HG03565 (cell line): ENCODE results near the gene GBGT1.
A peak's percentile ranks its signal among the peaks of the same experiment; 100 is the strongest.

Experiments
- ATAC-seq: cut with Tn5 transposase; IDR thresholded peaks from one replicate; pipeline ENCODE4 v1.9.1; 2021; ENCODE audit warnings: mild to moderate bottlenecking, moderate library complexity; ENCODE audit not compliant: unreplicated experiment

The GBGT1 gene

GRCh38 chr9:133117271-133118178 is 46.2 kb downstream of the GBGT1 start:
- ATAC-seq = no peak

- ATAC-seq = no peak
These were observed 47.1 kb downstream of the GBGT1 start for GRCh38 chr9:133116346-133117231.

DNA sequence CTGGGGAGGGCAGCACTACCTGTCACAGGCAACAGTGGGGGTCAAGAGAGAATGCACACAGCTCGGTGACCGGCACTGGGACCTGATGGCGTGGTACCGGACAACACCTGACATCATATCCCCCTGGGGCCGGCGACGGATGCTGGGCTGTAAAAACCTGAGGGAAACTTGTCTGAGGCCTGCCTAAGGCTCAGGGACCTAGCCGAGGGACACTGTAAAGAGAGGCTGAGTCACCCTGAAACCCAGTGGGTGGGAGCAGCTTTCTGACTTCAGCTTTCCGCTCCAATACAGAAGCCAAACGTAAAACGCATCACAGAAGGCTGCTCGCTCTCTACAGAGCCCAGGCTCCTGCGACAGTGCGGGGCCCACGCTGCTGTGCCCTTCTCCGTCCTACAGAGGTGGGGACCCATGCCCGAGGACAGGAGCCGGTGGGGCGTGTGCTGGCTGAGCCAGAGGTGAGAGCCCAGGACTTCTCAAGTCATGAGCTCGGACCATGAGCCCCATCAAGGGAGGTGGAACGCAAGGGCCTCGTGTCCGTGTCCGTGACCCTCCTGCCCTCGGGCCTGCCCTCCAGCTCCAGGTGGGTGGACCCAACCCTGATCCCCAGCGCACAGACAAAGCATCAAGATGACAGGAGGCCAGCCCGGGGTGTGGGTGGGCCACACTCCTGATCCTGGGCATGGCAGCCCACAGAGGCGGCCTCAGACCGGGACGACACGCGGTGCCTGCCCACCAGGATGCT is 47.9 kb downstream of the GBGT1 start:
- ATAC-seq = peak; percentile 64

DNA sequence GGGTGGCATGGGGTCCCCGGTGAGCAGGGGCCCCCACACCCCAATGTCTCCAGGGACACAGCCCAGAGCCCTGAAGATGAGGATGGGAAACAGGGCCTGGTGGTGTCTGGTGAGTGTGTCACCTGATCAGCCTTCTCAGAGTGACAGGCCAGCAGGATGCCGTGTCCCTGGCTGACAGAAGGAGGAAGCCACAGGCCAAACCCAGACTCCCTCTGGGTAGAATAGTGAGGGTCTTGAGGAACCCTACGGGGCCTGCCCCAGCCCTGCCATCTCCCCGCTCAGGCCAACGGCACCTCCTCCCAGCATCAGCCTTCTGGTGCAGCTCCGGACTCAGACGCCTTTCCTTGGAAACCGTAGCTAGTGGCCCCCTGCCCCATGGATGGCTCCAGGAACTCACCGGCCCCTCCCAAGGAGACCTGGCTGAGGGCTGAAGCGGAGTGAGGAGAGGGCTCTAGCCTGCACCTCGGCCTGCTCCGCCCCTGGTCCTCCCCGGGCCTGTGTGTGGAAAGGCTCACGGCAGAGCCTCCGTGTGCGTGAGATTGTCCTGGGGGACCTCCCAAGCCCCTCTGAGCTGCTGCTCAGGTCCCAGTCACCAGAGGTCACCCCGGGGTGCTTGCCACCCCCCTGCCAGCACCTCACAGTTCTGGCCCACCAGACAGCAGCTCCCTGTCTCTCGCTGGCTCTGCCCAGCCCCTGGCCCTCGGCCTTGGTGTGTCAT is 48.7 kb downstream of the GBGT1 start:
- ATAC-seq = no peak

DNA sequence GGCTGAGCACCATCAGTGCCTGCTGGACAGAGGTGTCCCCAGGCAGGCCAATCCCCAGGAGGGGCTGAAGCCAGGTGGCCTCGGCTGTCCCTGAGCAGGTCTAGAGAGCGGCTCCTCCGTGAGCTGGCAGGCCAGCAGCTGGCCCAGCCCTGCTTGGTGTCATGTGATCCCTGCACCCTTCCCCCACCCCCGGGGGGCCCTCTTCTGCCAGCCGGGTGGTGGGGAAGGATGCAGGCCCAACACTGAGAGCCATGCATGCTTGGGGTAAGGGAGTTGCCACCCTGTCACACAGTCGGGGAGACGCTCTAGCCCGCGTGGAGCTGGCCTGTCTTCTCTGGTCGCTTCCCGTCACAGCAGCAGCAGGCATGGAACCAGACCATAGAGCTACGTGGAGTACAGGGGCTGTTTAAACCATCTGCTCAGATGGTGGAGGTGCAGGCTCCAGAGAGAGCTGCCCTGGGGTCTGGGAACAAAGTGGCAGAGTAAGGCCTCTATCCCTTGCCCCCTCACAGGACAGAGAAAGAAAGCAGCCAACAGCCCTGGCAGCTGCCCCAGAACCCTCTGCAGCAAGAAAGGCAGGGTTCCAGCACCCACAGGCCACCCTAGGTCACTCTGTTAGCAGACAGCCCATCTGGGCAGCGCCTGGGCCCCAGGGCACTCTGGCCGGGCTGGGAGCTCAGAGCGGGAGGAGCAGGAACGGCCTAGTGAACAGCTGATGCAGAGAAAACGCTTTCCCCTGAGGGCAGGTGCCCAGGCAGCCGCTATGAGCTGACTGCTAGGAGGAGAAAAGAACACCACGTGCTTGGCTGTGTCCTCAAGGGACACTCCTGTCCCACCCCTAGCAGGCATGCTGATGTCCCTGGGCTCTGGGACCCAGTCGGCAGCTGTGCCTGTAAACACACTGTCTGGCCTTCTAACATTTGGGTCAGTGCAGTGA is 49.5 kb downstream of the GBGT1 start:
- no peak for ATAC-seq

- ATAC-seq = no peak
These were observed 50.4 kb downstream of the GBGT1 start for GRCh38 chr9:133113163-133113948.

DNA sequence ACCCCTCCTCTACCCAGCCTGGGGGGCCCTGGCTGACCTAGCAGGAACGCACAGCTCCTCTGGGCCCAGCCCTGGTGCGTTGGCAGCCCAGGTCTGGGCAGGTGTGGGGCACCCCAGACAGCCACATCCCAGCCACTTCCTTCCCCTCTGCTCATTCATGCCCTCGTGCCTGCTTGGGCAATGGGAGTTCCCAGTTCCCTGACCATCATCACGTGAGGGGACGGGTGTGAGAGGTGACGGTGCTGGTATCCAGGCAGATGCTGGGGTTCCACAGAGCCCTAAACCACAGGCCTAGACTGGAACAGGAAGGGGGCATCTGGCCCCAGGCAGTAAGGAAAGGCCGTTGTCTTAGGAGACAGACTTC is 51.1 kb downstream of the GBGT1 start:
- ATAC-seq = no peak

DNA sequence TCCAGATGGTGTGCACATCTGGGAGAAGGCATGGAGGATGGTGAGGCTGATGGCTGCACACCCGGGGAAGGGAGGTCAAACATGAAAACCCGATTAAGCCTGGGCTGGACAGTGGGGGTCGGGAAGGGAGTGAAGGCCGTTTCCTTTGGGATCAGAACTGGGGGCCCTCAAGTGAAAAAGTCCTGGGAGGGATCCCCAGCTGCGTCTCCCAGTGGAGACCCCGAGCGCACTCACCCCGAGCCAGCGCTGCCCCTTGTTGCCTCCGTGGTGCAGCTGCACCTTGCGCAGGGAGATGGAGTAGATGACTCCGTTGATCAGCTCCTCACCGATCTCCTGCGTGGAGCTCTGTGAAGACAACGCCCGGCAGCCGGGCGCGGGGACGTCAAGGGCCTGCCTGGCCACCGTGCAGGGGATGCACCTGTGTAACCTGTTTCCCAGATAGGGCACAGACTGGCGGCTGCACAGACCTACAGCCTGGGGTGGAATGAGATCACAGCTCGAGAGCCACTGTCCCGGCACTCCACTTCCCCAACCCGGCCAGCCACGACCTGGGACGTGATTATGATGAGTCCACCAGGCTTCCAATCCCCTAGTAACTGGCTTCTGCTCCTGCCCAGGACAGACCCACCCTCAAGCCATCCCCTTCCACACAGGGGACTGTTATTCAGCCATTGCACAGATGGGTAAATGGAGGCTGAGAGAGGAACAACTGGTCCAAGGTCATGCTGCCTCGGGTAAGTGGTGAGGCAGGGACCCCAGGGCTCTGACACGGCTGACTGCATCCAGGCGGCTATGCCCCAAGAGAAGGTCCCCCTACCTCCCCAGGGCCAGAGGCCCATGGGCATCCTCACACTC is 51.7 kb downstream of the GBGT1 start:
- ATAC-seq = no peak

GRCh38 chr9:133109931-133110650 is 53.6 kb downstream of the GBGT1 start:
- no peak for ATAC-seq

DNA sequence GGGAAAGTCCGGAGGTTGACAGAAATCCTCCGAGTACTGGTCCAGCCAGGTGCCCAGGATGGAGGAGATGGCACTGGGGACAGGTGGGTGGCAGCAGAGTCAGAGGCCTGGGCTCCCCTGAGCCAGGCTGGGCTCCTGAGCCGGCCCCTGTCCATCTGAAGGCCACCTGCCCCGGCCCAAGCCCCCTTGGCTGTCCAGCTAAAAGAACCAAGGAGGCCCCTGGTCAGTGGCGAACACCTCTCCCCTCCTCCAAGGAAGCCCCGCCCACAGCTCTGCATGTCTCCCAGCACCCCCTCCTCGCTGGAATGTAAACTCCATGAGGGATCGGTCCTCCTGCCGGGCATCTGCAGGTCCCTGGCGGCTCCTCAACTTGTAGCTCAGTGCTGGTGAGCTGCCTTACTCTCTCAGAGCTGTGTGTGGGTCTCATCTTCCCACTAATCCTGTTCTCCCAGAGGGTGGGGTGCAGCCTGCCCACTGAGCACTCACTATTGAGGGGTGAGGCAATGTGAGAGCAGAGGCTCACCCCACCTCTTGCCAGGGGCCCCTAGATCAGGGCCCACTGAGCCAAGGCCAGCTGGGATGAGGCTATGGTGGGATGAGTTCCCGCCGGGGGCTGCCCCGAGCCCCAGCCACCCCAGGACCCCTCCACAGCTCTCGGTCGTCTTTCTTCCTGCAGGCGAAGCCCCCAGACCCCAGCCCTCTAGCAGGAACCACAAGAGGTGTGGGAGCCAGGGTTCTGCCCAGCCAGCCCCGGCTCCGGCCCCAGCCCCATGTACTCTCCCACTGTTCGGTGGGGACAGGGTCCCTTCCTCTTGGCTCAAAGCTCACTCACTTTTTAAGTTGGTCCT is 54.7 kb downstream of the GBGT1 start:
- ATAC-seq = no peak

DNA sequence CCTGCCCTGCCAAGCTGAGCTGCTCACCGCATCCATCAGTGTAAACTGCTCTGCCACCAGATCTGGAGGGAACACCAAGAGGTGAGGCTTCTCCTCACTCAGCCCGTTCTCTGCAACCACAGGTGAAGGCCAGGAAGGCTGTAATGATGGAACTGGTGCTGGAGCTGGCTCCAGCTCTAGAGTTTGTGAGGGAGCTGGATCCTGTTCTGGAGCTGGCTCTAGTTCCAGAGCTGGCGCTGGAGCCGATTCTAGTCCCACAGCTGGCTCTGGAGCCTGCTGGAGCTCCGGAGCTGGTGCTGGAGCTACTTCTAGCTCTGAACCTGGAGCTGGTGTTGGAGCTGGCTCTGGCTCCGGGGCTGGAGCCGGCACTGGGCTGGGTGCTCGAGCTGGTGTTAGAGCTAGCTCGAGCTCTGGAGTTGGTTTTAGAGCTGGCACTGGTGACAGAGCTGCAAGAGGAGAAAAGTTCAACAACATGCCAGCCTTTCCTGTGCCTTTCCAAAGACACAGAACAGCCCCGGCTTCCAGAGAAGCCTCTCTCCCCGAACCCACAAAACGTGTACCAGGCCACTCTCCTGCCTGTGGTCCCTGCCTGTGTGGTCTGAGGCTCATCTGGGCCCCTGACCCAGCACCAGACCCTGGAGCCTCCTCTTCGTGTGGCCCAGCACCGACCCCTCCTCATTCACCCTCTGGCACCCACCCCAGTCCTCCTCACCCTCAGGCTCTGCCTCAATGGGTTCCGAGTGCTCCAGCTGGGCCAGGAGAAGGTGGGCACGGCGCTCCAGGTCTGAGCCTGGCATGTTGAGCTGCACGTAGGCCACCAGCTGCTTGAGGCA is 55.5 kb downstream of the GBGT1 start:
- no peak for ATAC-seq

- no peak for ATAC-seq
These were observed 56.4 kb downstream of the GBGT1 start for GRCh38 chr9:133107245-133107722.

GRCh38 chr9:133106511-133107244 is 57.0 kb downstream of the GBGT1 start:
- ATAC-seq = no peak

GRCh38 chr9:133105461-133105770 is 58.3 kb downstream of the GBGT1 start:
- no peak for ATAC-seq
